ENCODE results near the gene NHEJ1. TPM values are rescaled to one million over a fixed set of nuclear protein-coding genes. Genes with fewer than 3 reads are reported as not detected.

NHEJ1 gene
- total RNA-seq, 2 experiments from 2014 or later, result 20.7 to 23.8 TPM

GRCh38 chr2:219086196-219086595, 74.4 kb downstream of the NHEJ1 start:
- no peak overlapping the region for H3K4me3 Mint-ChIP-seq
- ATAC-seq, result no peak
- H3K4me1 Mint-ChIP-seq, result peaks cover 9% of the 10 kb centered on the region
- intact Hi-C loops (cut with DNase I, micrococcal nuclease), result no loop called here
- no peaks in the 10 kb centered on the region for H3K27me3 Mint-ChIP-seq
- ChIA-PET CTCF (interaction anchor here (0.7 to 2.1 kb wide), 6 partner anchors 13 to 463 kb away, joined by 3 to 17 read pairs (median 3); no protein-coding TSS in a partner anchor), POLR2A (no interaction called here)
- H3K27ac Mint-ChIP-seq, result no peak overlapping the region
- H3K9me3 Mint-ChIP-seq (ENCODE audit: low read depth), result no peaks in the 10 kb centered on the region
- DNase-seq, result no peak
- peaks cover 5% of the 10 kb centered on the region for H3K36me3 Mint-ChIP-seq (ENCODE audit: low read depth)

- H3K4me3 Mint-ChIP-seq, result no peak overlapping the region
- no peak for DNase-seq
- ChIA-PET POLR2A (no interaction called here), CTCF (interaction anchor here (0.7 to 1.3 kb wide), 7 partner anchors 13 to 693 kb away, joined by 3 to 9 read pairs (median 3); no protein-coding TSS in a partner anchor)
- H3K4me1 Mint-ChIP-seq, result peaks cover 9% of the 10 kb centered on the region
- ATAC-seq, result no peak
- H3K27ac Mint-ChIP-seq, result no peak overlapping the region
- H3K9me3 Mint-ChIP-seq (ENCODE audit: low read depth), result no peaks in the 10 kb centered on the region
- peaks cover 5% of the 10 kb centered on the region for H3K36me3 Mint-ChIP-seq (ENCODE audit: low read depth)
- H3K27me3 Mint-ChIP-seq, result no peaks in the 10 kb centered on the region
- intact Hi-C loops (cut with DNase I, micrococcal nuclease), result no loop called here
Measured at GRCh38 chr2:219084791-219085190, 75.8 kb downstream of the NHEJ1 start.

DNA sequence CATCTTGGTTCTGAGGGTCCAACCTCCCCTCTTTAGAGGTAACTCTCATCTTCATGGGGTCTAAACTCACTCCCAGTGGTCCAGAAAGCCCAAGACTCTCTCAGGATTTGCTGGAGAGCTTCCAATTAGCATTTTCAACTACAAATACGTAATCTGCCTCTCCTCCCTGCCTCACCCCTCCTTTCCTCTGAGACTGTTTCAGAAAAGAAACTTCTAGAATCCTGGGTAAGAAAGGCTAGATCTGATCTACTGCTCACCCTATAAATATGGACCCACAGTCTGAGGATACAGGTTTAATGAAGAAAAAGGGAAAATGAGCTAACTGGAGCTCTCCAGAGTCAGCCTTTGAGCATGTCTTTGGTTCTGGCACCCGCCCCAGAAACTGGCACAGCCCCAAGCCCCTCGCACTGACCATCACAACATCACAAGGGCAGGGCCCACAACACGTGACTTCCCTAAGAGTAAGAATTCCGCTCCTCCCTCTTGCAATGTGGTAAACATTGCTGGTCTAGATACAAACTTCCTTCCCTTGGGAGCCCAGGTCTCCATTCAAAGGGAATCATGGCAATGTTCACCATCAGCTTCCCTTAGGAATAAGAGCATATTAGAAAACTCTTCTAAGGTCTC, 78.2 kb downstream of the NHEJ1 start:
- Mint-ChIP-seq H3K4me3 (no peak overlapping the region), H3K27me3 (no peaks in the 10 kb centered on the region), H3K4me1 (peaks cover 7% of the 10 kb centered on the region), H3K9me3 (ENCODE audit: low read depth) (no peaks in the 10 kb centered on the region), H3K36me3 (ENCODE audit: low read depth) (no peaks in the 10 kb centered on the region), H3K27ac (no peak overlapping the region)
- ChIA-PET CTCF (interaction anchor here (0.6 to 2.7 kb wide), 3 partner anchors 21 to 286 kb away, joined by 3 to 8 read pairs (median 5); partner anchors contain the start of gene NHEJ1), POLR2A (no interaction called here)
- intact Hi-C loops (cut with DNase I, micrococcal nuclease), result no loop called here
- DNase-seq (no peak), ATAC-seq (no peak)

DNA sequence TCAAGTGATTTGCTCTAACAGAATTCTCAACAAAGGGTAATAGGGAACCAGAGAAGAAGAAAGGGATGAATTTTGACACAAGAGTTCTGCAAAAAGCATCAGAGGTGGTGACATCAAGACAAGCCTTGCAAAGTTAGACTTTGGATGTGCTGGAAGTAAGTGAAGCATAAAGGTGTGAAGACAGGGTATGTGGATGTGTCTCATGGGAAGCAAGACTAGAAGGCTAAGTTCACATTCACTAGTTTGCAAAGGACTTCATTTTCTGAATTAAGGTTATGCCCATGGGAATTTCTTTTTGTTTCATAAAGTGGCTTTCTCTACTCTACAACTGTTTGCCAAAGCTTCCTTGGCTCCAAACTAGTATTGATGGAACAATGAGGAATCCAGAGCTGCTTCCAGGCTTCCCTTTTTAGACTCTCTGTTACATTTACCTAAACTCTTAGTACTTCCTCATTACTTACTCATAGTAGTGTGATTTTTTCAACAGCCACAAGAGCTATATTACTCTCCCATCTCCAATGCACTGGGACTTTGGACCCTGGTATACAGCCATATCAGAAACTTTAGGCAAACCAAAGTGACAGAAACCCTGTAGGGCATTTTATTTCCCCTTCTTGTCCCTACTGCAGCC, 78.8 kb downstream of the NHEJ1 start:
- DNase-seq, result no peak
- POLR2A ChIA-PET, result no interaction called here
- Mint-ChIP-seq H3K27ac (no peak overlapping the region), H3K4me3 (no peak overlapping the region), H3K27me3 (no peaks in the 10 kb centered on the region), H3K36me3 (ENCODE audit: low read depth) (peaks cover 3% of the 10 kb centered on the region), H3K9me3 (ENCODE audit: low read depth) (no peaks in the 10 kb centered on the region), H3K4me1 (peaks cover 1% of the 10 kb centered on the region)
- no peak for ATAC-seq
- intact Hi-C loops (cut with DNase I, micrococcal nuclease), result no loop called here
- CTCF ChIA-PET, result interaction anchor here (0.6 to 2.7 kb wide), 5 partner anchors 10 to 286 kb away, joined by 3 to 8 read pairs (median 3); no protein-coding TSS in a partner anchor

DNA sequence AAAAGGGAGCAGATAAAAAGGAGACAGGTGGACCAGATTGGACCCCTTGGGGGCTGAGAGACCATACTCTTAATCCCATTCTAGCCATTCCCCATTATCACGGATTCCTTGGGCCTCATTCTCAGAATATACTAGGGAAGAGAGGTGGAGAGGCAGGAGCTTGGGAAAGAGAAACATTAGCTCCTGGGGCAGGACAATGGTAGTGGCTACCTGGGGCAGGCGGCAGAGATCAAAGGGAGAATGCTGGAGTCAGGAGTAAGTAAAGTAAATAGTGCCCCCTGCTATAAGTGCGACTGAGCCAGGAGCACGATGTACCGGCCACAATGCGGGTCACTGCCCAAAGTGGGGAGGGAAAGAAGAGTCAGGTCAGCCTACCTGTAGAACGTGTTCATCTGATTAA, 79.5 kb downstream of the NHEJ1 start:
- Mint-ChIP-seq H3K4me3 (no peak overlapping the region), H3K9me3 (ENCODE audit: low read depth) (no peaks in the 10 kb centered on the region), H3K4me1 (no peaks in the 10 kb centered on the region), H3K27me3 (no peaks in the 10 kb centered on the region), H3K27ac (no peak overlapping the region), H3K36me3 (ENCODE audit: low read depth) (peaks cover 6% of the 10 kb centered on the region)
- ATAC-seq, result no peak
- POLR2A ChIA-PET, result no interaction called here
- CTCF ChIA-PET, result interaction anchor here (0.6 to 13.7 kb wide), 8 partner anchors 9 to 349 kb away, joined by 3 to 154 read pairs (median 5); no protein-coding TSS in a partner anchor
- intact Hi-C loops (cut with DNase I, micrococcal nuclease), result no loop called here
- no peak for DNase-seq

- no peak for DNase-seq
- H3K27me3 Mint-ChIP-seq, result no peaks in the 10 kb centered on the region
Measured at GRCh38 chr2:219079417-219079816, 81.2 kb downstream of the NHEJ1 start.

GRCh38 chr2:219078951-219079350, 81.7 kb downstream of the NHEJ1 start:
- ATAC-seq (no peak), DNase-seq (no peak)
- ChIA-PET POLR2A (no interaction called here), CTCF (interaction anchor here (0.6 to 13.7 kb wide), 6 partner anchors 12 to 320 kb away, joined by 3 to 154 read pairs (median 4); no protein-coding TSS in a partner anchor)
- Mint-ChIP-seq H3K27me3 (no peaks in the 10 kb centered on the region), H3K4me1 (no peaks in the 10 kb centered on the region), H3K27ac (no peak overlapping the region), H3K9me3 (ENCODE audit: low read depth) (no peaks in the 10 kb centered on the region), H3K36me3 (ENCODE audit: low read depth) (peaks cover 15% of the 10 kb centered on the region), H3K4me3 (no peak overlapping the region)
- intact Hi-C loops (cut with DNase I, micrococcal nuclease), result no loop called here

More at GRCh38 chr2:219079417-219079816, 81.2 kb downstream of the NHEJ1 start:
- no peaks in the 10 kb centered on the region for H3K4me1 Mint-ChIP-seq
- ChIA-PET POLR2A (no interaction called here), CTCF (interaction anchor here (0.6 to 13.7 kb wide), 4 partner anchors 12 to 321 kb away, joined by 3 to 154 read pairs (median 6); no protein-coding TSS in a partner anchor)
- intact Hi-C loops (cut with DNase I, micrococcal nuclease), result no loop called here
- H3K36me3 Mint-ChIP-seq (ENCODE audit: low read depth), result peaks cover 13% of the 10 kb centered on the region
- H3K27ac Mint-ChIP-seq, result no peak overlapping the region
- no peak for ATAC-seq
- H3K9me3 Mint-ChIP-seq (ENCODE audit: low read depth), result no peaks in the 10 kb centered on the region
- H3K4me3 Mint-ChIP-seq, result no peak overlapping the region

DNA sequence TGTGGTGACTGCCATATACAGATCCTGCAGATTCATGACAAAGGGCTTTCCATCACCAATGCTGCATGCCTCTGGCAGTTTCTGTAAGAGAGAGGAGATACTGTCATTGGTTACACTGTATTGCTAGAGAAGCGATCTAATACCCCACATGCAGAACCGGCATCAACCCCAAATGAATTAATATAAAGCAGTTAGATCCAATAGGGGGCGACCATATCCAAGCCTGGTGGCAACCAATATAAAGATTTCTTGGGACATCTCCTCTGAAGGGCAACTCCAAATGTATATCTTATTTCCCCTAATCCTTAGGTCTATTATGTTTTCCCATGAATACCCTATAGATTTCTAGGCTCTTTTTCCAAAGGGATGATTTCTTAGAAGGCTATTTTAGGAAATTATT, 82.5 kb downstream of the NHEJ1 start:
- ChIA-PET CTCF (interaction anchor here (0.7 to 13.7 kb wide), 4 partner anchors 26 to 219 kb away, joined by 3 to 154 read pairs (median 3); no protein-coding TSS in a partner anchor), POLR2A (no interaction called here)
- intact Hi-C loops (cut with DNase I, micrococcal nuclease), result no loop called here
- Mint-ChIP-seq H3K27ac (no peak overlapping the region), H3K9me3 (ENCODE audit: low read depth) (no peaks in the 10 kb centered on the region), H3K4me3 (no peak overlapping the region), H3K4me1 (no peaks in the 10 kb centered on the region), H3K36me3 (ENCODE audit: low read depth) (peaks cover 15% of the 10 kb centered on the region), H3K27me3 (no peaks in the 10 kb centered on the region)
- ATAC-seq (no peak), DNase-seq (no peak)

DNA sequence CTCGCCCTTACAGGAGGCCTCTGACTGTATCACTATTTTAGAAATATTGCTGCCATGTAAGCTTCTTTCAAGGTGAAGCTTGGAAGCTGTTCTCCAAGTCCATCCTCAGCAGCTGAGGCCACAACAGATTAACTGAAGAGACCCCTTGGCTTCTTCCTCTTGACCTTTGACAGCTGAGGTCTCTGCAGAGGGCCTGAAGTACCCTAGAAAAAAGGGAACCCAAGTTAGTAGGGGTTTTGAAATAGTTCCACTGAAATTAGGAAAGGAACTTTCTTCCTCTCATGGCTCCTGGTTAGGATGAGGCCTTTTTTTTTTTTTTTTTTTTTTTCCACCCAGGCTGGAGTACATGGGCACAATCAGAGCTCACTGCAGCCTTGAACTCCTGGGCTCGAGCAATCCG, 84.4 kb downstream of the NHEJ1 start:
- peaks cover 15% of the 10 kb centered on the region for H3K36me3 Mint-ChIP-seq (ENCODE audit: low read depth)
- no peaks in the 10 kb centered on the region for H3K4me1 Mint-ChIP-seq
- H3K27ac Mint-ChIP-seq, result no peak overlapping the region
- no peaks in the 10 kb centered on the region for H3K9me3 Mint-ChIP-seq (ENCODE audit: low read depth)
- no peak overlapping the region for H3K4me3 Mint-ChIP-seq
- DNase-seq, result no peak
- intact Hi-C loops (cut with DNase I, micrococcal nuclease), result no loop called here
- H3K27me3 Mint-ChIP-seq, result no peaks in the 10 kb centered on the region
- POLR2A ChIA-PET, result no interaction called here
- no peak for ATAC-seq
- CTCF ChIA-PET, result interaction anchor here (0.8 to 13.7 kb wide), 6 partner anchors 12 to 78 kb away, joined by 3 to 154 read pairs (median 26); partner anchors contain the start of gene IHH

DNA sequence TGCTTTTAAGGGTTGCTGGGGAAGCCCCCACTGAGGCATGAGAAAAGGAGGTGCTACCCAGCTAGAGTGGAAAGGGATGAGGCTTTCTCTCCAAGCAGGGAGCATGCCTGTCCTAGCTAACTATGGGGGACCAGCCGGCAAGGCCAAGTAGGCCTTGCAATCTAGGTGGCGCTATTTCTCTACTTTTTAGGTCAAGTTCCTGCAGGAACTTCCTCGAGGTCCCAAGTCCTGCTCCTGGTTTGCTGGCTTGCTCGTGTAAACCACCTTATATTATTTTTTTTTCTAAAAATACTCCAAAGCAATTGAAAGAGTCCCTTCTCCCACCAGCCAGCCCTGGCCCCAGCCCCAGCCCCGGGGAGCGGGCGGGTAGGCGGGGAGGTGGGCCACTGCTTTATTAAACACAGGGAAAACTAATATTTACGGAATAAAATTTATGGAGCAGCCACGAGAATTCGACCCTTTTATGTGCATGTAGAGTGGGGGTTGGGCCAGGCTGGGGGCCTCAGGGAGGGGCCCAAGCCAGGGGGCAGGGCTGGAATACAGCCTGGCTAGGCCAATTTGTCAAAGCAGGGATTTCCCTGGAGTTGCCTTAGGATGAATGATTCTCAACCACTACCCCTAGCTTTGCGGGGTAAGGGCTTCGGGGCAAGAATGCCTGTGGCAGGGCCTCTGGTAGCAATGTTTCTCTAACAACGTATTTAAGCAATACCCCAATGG, 87.0 kb downstream of the NHEJ1 start:
- ChIA-PET CTCF (interaction anchor here (0.6 to 13.7 kb wide), 17 partner anchors 13 to 226 kb away, joined by 3 to 154 read pairs (median 4); partner anchors contain the start of genes CFAP65 and IHH), POLR2A (no interaction called here)
- Mint-ChIP-seq H3K4me1 (no peaks in the 10 kb centered on the region), H3K27ac (no peak overlapping the region), H3K36me3 (ENCODE audit: low read depth) (peaks cover 15% of the 10 kb centered on the region), H3K27me3 (no peaks in the 10 kb centered on the region), H3K4me3 (no peak overlapping the region), H3K9me3 (ENCODE audit: low read depth) (no peaks in the 10 kb centered on the region)
- ATAC-seq (no peak), DNase-seq (peak; percentile 41)
- intact Hi-C loops (cut with DNase I, micrococcal nuclease), result loop anchor here (1.0 to 5.0 kb wide), 2 partner anchors 46 to 79 kb away; no protein-coding TSS in a partner anchor

- DNase-seq (no peak), ATAC-seq (no peak)
- Mint-ChIP-seq H3K36me3 (ENCODE audit: low read depth) (peaks cover 15% of the 10 kb centered on the region), H3K4me1 (no peaks in the 10 kb centered on the region), H3K9me3 (ENCODE audit: low read depth) (no peaks in the 10 kb centered on the region), H3K27me3 (no peaks in the 10 kb centered on the region), H3K27ac (no peak overlapping the region), H3K4me3 (no peak overlapping the region)
- ChIA-PET POLR2A (no interaction called here), CTCF (interaction anchor here (0.6 to 13.7 kb wide), 24 partner anchors 8 to 531 kb away, joined by 3 to 154 read pairs (median 4); partner anchors contain the start of genes CFAP65 and IHH)
- intact Hi-C loops (cut with DNase I, micrococcal nuclease), result loop anchor here (1.0 to 5.0 kb wide), 2 partner anchors 47 to 80 kb away; no protein-coding TSS in a partner anchor
Measured at GRCh38 chr2:219072741-219073250, 87.8 kb downstream of the NHEJ1 start.

All from activated CD4-positive, alpha-beta T cell treated with anti-CD3 and anti-CD28 coated beads for 36 hours (primary cell).